HG02885 (cell line): Measurements from ENCODE around the gene PRPF40A.

Experiments used
- ATAC-seq: cut with Tn5 transposase; IDR thresholded peaks from one replicate; pipeline ENCODE4 v1.9.1; 2021; ENCODE audit warnings: mild to moderate bottlenecking; ENCODE audit not compliant: unreplicated experiment, poor library complexity

Gene PRPF40A

GRCh38 chr2:152655880-152656279 is 61.4 kb downstream of the PRPF40A start:
- ATAC-seq = no peak

GRCh38 chr2:152651834-152652233 is 65.4 kb downstream of the PRPF40A start:
- ATAC-seq = no peak

GRCh38 chr2:152650768-152651371 is 66.4 kb downstream of the PRPF40A start:
- ATAC-seq = no peak

GRCh38 chr2:152649997-152650396 is 67.3 kb downstream of the PRPF40A start:
- ATAC-seq = no peak

GRCh38 chr2:152648336-152648735 is 68.9 kb downstream of the PRPF40A start:
- ATAC-seq = peak; percentile 40

- no peak for ATAC-seq
Measured at GRCh38 chr2:152647552-152647951, 69.7 kb downstream of the PRPF40A start.

- no peak for ATAC-seq
Measured at GRCh38 chr2:152646775-152647174, 70.5 kb downstream of the PRPF40A start.

GRCh38 chr2:152646264-152646663 is 71.0 kb downstream of the PRPF40A start:
- no peak for ATAC-seq

- ATAC-seq = no peak
Measured at GRCh38 chr2:152644189-152644873, 72.9 kb downstream of the PRPF40A start.

- ATAC-seq = no peak
Measured at GRCh38 chr2:152638590-152638989, 78.7 kb downstream of the PRPF40A start.

GRCh38 chr2:152638056-152638455 is 79.2 kb downstream of the PRPF40A start:
- no peak for ATAC-seq

- no peak for ATAC-seq
Measured at GRCh38 chr2:152637251-152637650, 80.0 kb downstream of the PRPF40A start.

GRCh38 chr2:152635635-152636298 is 81.5 kb downstream of the PRPF40A start:
- peak; percentile 75 for ATAC-seq

- no peak for ATAC-seq
Measured at GRCh38 chr2:152632736-152633135, 84.5 kb downstream of the PRPF40A start.

- ATAC-seq = no peak
Measured at GRCh38 chr2:152630466-152630865, 86.8 kb downstream of the PRPF40A start.

GRCh38 chr2:152629202-152629601 is 88.1 kb downstream of the PRPF40A start:
- no peak for ATAC-seq

- peak; percentile 59 for ATAC-seq
Measured at GRCh38 chr2:152627351-152627957, 89.8 kb downstream of the PRPF40A start.

GRCh38 chr2:152626911-152627339 is 90.3 kb downstream of the PRPF40A start:
- no peak for ATAC-seq

GRCh38 chr2:152624805-152625204 is 92.5 kb downstream of the PRPF40A start:
- no peak for ATAC-seq

- no peak for ATAC-seq
Measured at GRCh38 chr2:152623775-152624174, 93.5 kb downstream of the PRPF40A start.

GRCh38 chr2:152623076-152623740 is 94.1 kb downstream of the PRPF40A start:
- ATAC-seq = no peak
